GM21528 (cell line): ENCODE measurements around the gene FURIN.

Source experiments
- ATAC-seq: cut with Tn5 transposase; IDR thresholded peaks from one replicate; pipeline ENCODE4 v1.9.1; 2021; ENCODE audit warnings: mild to moderate bottlenecking, moderate library complexity; ENCODE audit not compliant: unreplicated experiment, low FRiP score

FURIN gene

GRCh38 chr15:90881181-90881977 lies 13.0 kb downstream of the FURIN start:
- no peak for ATAC-seq

- ATAC-seq = no peak
These were observed 13.8 kb downstream of the FURIN start for GRCh38 chr15:90881978-90882721.

GRCh38 chr15:90882781-90883525 lies 14.6 kb downstream of the FURIN start:
- ATAC-seq = no peak

GRCh38 chr15:90883526-90883975 lies 15.2 kb downstream of the FURIN start:
- ATAC-seq = no peak

- ATAC-seq = no peak
These were observed 15.8 kb downstream of the FURIN start, which contains the start of gene FES for GRCh38 chr15:90883976-90884718. TSS of gene FES (plus strand) at chr15:90884504. CDS start at chr15:90885046, 542 bp downstream.

GRCh38 chr15:90884719-90885431 lies 16.5 kb downstream of the FURIN start:
- no peak for ATAC-seq

- no peak for ATAC-seq
These were observed 17.3 kb downstream of the FURIN start for GRCh38 chr15:90885432-90886290.

GRCh38 chr15:90886291-90886614 lies 17.9 kb downstream of the FURIN start:
- ATAC-seq = no peak

- ATAC-seq = no peak
These were observed 18.7 kb downstream of the FURIN start for GRCh38 chr15:90887037-90887481.

- ATAC-seq = no peak
These were observed 20.9 kb downstream of the FURIN start for GRCh38 chr15:90889313-90889730.

GRCh38 chr15:90889736-90890456 lies 21.5 kb downstream of the FURIN start:
- ATAC-seq = no peak

- no peak for ATAC-seq
These were observed 22.5 kb downstream of the FURIN start for GRCh38 chr15:90890839-90891238.

- ATAC-seq = no peak
These were observed 23.1 kb downstream of the FURIN start for GRCh38 chr15:90891346-90891949.

- ATAC-seq = no peak
These were observed 23.6 kb downstream of the FURIN start for GRCh38 chr15:90892023-90892422.

GRCh38 chr15:90892498-90893174 lies 24.2 kb downstream of the FURIN start:
- no peak for ATAC-seq

GRCh38 chr15:90893175-90894090 lies 25.0 kb downstream of the FURIN start:
- no peak for ATAC-seq
